Measurements from ENCODE around the gene BCLAF1. TPM values are rescaled to one million over a fixed set of nuclear protein-coding genes. Genes with fewer than 3 reads are reported as not detected.

Gene BCLAF1
- polyA plus RNA-seq, 1 experiment: 117 TPM

- Histone ChIP-seq H3K4me3 (ENCODE audit: low read depth, low read length) (no peak overlapping the region), H3K9me3 (ENCODE audit: control insufficient read depth, insufficient read depth, low read length) (no peaks in the 10 kb centered on the region), H3K27ac (ENCODE audit: low read depth, low read length) (no peak overlapping the region), H3K27me3 (ENCODE audit: control insufficient read depth, insufficient read depth, low read length) (no peaks in the 10 kb centered on the region)
- TF ChIP-seq, protein P1, sequence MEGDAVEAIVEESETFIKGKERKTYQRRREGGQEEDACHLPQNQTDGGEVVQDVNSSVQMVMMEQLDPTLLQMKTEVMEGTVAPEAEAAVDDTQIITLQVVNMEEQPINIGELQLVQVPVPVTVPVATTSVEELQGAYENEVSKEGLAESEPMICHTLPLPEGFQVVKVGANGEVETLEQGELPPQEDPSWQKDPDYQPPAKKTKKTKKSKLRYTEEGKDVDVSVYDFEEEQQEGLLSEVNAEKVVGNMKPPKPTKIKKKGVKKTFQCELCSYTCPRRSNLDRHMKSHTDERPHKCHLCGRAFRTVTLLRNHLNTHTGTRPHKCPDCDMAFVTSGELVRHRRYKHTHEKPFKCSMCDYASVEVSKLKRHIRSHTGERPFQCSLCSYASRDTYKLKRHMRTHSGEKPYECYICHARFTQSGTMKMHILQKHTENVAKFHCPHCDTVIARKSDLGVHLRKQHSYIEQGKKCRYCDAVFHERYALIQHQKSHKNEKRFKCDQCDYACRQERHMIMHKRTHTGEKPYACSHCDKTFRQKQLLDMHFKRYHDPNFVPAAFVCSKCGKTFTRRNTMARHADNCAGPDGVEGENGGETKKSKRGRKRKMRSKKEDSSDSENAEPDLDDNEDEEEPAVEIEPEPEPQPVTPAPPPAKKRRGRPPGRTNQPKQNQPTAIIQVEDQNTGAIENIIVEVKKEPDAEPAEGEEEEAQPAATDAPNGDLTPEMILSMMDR (IDR thresholded peaks at IDR 0.05; ENCODE audit: low read depth, low read length): no peak
- DNase-seq (ENCODE audit: low read depth, low spot score): no peak
- ChIA-PET CTCF (interaction anchor here (2.1 kb wide), 1 partner anchor 14 kb away, joined by 14 read pairs; no protein-coding TSS in a partner anchor), POLR2A (no interaction called here)
These were observed 77.0 kb downstream of the BCLAF1 start for GRCh38 chr6:136212608-136213007.

DNA sequence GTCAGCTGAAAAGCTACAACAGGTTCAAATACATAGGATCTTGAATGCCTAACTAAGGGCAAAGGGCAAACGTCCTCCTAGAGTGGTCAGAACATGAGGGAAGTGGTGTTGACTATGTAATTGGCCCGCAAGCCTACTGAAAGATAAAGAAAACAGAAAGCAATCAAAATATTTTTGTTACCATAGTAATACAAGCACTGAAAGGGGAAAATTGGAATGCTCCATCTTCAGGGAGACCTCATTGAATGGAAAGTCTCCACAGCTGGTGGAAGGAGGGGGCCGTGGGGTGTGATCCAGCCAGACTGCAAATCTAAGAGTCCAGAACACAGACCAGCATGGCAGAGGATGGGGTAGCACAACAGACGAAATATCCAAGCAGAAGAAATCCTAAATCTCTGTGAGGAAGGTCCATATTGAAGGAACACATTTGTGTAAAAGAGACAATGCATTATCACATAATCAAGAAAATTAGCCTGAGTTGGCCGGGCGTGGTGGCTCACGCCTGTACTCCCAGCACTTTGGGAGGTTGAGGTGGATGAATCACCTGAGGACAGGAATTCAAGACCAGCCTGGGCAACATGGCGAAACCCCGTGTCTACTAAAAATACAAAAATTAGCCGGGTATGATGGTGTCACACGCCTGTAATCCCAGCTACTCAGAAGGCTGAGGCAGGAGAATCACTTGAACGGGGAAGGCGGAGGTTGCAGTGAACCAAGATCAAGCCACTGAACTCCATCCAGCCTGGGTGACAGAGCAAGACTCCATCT, 79.1 kb downstream of the BCLAF1 start:
- Histone ChIP-seq H3K9me3 (ENCODE audit: control insufficient read depth, insufficient read depth, low read length) (no peaks in the 10 kb centered on the region), H3K27ac (ENCODE audit: low read depth, low read length) (no peak overlapping the region), H3K27me3 (ENCODE audit: control insufficient read depth, insufficient read depth, low read length) (no peaks in the 10 kb centered on the region), H3K4me3 (ENCODE audit: low read depth, low read length) (no peak overlapping the region)
- DNase-seq (ENCODE audit: low read depth, low spot score): no peak
- TF ChIP-seq, protein P1 (IDR thresholded peaks at IDR 0.05; ENCODE audit: low read depth, low read length): no peak
- ChIA-PET CTCF (interaction anchor here (1.6 kb wide), 1 partner anchor 16 kb away, joined by 8 read pairs; no protein-coding TSS in a partner anchor), POLR2A (no interaction called here)

DNA sequence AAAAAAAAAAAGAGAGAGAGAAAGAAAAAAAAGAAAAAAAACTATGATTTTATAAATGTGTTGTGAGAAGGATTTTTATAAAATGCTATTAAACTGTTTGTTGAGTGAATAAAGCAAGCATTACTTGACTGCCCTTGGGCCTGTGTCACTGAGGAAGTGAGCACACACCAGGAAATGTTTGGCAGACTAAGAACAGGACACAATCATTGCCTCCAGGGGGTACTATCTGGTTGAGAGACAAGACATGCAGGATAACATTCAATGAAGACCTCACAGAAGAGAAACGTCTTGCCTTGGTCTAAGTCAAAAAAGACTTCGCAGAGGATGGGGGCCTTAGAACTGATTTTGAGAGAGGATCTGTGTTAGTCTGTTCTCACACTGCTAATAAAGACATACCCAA, 80.2 kb downstream of the BCLAF1 start:
- ChIA-PET CTCF (interaction anchor here (1.0 kb wide), 1 partner anchor 17 kb away, joined by 4 read pairs; no protein-coding TSS in a partner anchor), POLR2A (no interaction called here)
- H3K4me3 ChIP-seq (ENCODE audit: low read depth, low read length): no peak overlapping the region
- no peak overlapping the region for H3K27ac ChIP-seq (ENCODE audit: low read depth, low read length)
- TF ChIP-seq, protein P1 (IDR thresholded peaks at IDR 0.05; ENCODE audit: low read depth, low read length): no peak
- no peaks in the 10 kb centered on the region for H3K27me3 ChIP-seq (ENCODE audit: control insufficient read depth, insufficient read depth, low read length)
- no peak for DNase-seq (ENCODE audit: low read depth, low spot score)
- H3K9me3 ChIP-seq (ENCODE audit: control insufficient read depth, insufficient read depth, low read length): no peaks in the 10 kb centered on the region

DNA sequence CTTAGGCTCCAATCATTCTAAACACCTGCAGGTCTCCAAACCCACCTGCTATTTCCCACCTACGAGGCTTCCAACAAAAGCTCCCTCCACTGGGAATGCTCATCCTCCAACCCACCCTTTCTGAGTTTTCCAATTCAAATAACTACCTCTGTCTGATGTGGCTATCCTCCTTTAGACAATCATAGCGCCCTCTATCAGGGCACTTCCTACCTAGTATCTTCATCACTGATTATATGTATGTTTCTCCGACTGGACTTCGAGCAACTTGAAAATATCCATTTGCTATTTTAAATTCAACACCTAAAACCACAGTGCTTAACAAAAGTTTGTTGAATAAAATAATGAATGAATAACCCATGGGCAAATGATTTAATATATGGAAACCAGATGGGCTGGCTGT, 80.9 kb downstream of the BCLAF1 start:
- DNase-seq (ENCODE audit: low read depth, low spot score): no peak
- Histone ChIP-seq H3K9me3 (ENCODE audit: control insufficient read depth, insufficient read depth, low read length) (no peaks in the 10 kb centered on the region), H3K27ac (ENCODE audit: low read depth, low read length) (no peak overlapping the region), H3K27me3 (ENCODE audit: control insufficient read depth, insufficient read depth, low read length) (no peaks in the 10 kb centered on the region), H3K4me3 (ENCODE audit: low read depth, low read length) (no peak overlapping the region)
- ChIA-PET POLR2A (no interaction called here), CTCF (interaction anchor here (1.0 kb wide), 1 partner anchor 18 kb away, joined by 4 read pairs; no protein-coding TSS in a partner anchor)
- TF ChIP-seq, protein P1 (IDR thresholded peaks at IDR 0.05; ENCODE audit: low read depth, low read length): no peak

Small RNA genes within 50 kb of the gene (small RNA-seq; reads per million reads assigned to genes)
- gene AL023284.1 (ENCODE audit: insufficient read length, low read depth): not detected

Other genes starting within 250 kb of the BCLAF1 start
- 2.6 and 3.3 TPM in 2 replicates for gene MTFR2, start 39.5 kb downstream of the BCLAF1 start, polyA plus RNA-seq (2011; rRNA removed)

All from AG04450 (cell line).